ENCODE measurements around the gene RANBP10.

- no peak for TF ChIP-seq POLR2A (IDR thresholded peaks at IDR 0.05)
- TF ChIP-seq, protein P1, sequence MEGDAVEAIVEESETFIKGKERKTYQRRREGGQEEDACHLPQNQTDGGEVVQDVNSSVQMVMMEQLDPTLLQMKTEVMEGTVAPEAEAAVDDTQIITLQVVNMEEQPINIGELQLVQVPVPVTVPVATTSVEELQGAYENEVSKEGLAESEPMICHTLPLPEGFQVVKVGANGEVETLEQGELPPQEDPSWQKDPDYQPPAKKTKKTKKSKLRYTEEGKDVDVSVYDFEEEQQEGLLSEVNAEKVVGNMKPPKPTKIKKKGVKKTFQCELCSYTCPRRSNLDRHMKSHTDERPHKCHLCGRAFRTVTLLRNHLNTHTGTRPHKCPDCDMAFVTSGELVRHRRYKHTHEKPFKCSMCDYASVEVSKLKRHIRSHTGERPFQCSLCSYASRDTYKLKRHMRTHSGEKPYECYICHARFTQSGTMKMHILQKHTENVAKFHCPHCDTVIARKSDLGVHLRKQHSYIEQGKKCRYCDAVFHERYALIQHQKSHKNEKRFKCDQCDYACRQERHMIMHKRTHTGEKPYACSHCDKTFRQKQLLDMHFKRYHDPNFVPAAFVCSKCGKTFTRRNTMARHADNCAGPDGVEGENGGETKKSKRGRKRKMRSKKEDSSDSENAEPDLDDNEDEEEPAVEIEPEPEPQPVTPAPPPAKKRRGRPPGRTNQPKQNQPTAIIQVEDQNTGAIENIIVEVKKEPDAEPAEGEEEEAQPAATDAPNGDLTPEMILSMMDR (IDR thresholded peaks at IDR 0.05): no peak
- no peak for TF ChIP-seq EP300 (IDR thresholded peaks at IDR 0.05)
Observed at GRCh38 chr16:67783353-67783725, 23.0 kb downstream of the RANBP10 start.
